PC-3 (cell line): ENCODE data around the gene CALB2.

Experiments
- EZH2 ChIP-seq: fragments of 300-600 bp; sonication (generic); IDR thresholded peaks from one replicate; pipeline ENCODE4 v1.6.1; 2017; ENCODE audit warnings: antibody characterized with exemption, mild to moderate bottlenecking, low read length; ENCODE audit not compliant: unreplicated experiment
- EZH2phosphoT487 ChIP-seq: fragments of 300-600 bp; sonication (generic); IDR thresholded peaks from 2 replicates; pipeline ENCODE4 v1.6.1; 2018; ENCODE audit warnings: mild to moderate bottlenecking, antibody characterized with exemption, low read length, borderline replicate concordance
- TF ChIP-seq, protein P1 (sequence below): fragments of 300-600 bp; sonication (generic); conservative IDR thresholded peaks from 2 replicates; pipeline ENCODE4 v1.5.1; 2017; ENCODE audit warnings: antibody characterized with exemption, low read depth, mild to moderate bottlenecking, low read length

DNA sequence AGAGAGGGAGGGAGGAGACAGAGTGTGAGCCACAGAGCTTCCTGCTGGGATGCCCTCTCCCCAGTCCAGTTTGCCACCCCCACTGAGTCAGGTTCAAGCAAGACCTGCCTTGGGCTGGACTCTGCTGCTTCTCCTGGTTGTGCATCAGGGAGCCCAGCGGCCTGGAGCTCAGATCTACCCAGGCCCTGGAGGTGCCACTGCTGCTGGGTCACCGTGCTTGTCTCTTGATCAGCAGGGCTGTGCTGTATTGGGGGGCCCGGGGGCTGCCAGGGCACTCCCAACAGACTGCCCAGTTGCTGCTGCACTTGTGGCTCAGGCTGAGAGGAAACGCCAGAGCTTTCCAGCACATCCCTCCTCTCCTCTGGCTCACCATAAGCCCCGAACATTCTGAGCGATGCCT is 74.4 kb downstream of the CALB2 start:
- no peak for TF ChIP-seq EZH2
- TF ChIP-seq, protein P1, sequence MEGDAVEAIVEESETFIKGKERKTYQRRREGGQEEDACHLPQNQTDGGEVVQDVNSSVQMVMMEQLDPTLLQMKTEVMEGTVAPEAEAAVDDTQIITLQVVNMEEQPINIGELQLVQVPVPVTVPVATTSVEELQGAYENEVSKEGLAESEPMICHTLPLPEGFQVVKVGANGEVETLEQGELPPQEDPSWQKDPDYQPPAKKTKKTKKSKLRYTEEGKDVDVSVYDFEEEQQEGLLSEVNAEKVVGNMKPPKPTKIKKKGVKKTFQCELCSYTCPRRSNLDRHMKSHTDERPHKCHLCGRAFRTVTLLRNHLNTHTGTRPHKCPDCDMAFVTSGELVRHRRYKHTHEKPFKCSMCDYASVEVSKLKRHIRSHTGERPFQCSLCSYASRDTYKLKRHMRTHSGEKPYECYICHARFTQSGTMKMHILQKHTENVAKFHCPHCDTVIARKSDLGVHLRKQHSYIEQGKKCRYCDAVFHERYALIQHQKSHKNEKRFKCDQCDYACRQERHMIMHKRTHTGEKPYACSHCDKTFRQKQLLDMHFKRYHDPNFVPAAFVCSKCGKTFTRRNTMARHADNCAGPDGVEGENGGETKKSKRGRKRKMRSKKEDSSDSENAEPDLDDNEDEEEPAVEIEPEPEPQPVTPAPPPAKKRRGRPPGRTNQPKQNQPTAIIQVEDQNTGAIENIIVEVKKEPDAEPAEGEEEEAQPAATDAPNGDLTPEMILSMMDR = no peak
- no peak for TF ChIP-seq EZH2phosphoT487
